ENCODE results near the gene APBB3.

APBB3 gene

GRCh38 chr5:140555747-140556312, 8.6 kb downstream of the APBB3 start:
- no peak overlapping the region for H2AFZ ChIP-seq (ENCODE audit: low read length, unreplicated experiment)
- H3K4me3 ChIP-seq (ENCODE audit: low read depth, low read length) = peak overlapping the region; percentile 86
- no peaks in the 10 kb centered on the region for H3K27me3 ChIP-seq (ENCODE audit: insufficient read depth, low read length)
- no peak overlapping the region for H3K27ac ChIP-seq (ENCODE audit: low read depth, low read length)
- H3K4me1 ChIP-seq (ENCODE audit: control insufficient read depth, insufficient read depth, low read length, unreplicated experiment) = peaks cover 34% of the 10 kb centered on the region
- no peaks in the 10 kb centered on the region for H3K36me3 ChIP-seq (ENCODE audit: insufficient read depth, low read length)
- peaks cover 46% of the 10 kb centered on the region for H3K79me2 ChIP-seq (ENCODE audit: control insufficient read depth, insufficient read depth, low read length, unreplicated experiment)

GRCh38 chr5:140554454-140554853, 9.9 kb downstream of the APBB3 start:
- 0 out of 2 replicates have a peak overlapping the region, but pooled peaks have one; percentile 9 for H3K4me3 ChIP-seq (ENCODE audit: low read depth, low read length)
- no peaks in the 10 kb centered on the region for H3K27me3 ChIP-seq (ENCODE audit: insufficient read depth, low read length)
- peaks cover 46% of the 10 kb centered on the region for H3K79me2 ChIP-seq (ENCODE audit: control insufficient read depth, insufficient read depth, low read length, unreplicated experiment)
- peak overlapping the region; percentile 29; the same call in 1 of the 2 replicates for H3K27ac ChIP-seq (ENCODE audit: low read depth, low read length)
- H3K4me1 ChIP-seq (ENCODE audit: control insufficient read depth, insufficient read depth, low read length, unreplicated experiment) = peaks cover 39% of the 10 kb centered on the region
- no peak overlapping the region for H2AFZ ChIP-seq (ENCODE audit: low read length, unreplicated experiment)
- H3K36me3 ChIP-seq (ENCODE audit: insufficient read depth, low read length) = no peaks in the 10 kb centered on the region

GRCh38 chr5:140553657-140554056, 10.7 kb downstream of the APBB3 start:
- Histone ChIP-seq H3K36me3 (ENCODE audit: insufficient read depth, low read length) (no peaks in the 10 kb centered on the region; the same call in 1 of the 2 replicates), H3K4me3 (ENCODE audit: low read depth, low read length) (no peak overlapping the region), H3K4me1 (ENCODE audit: control insufficient read depth, insufficient read depth, low read length, unreplicated experiment) (peaks cover 47% of the 10 kb centered on the region), H3K27me3 (ENCODE audit: insufficient read depth, low read length) (no peaks in the 10 kb centered on the region), H2AFZ (ENCODE audit: low read length, unreplicated experiment) (no peak overlapping the region), H3K27ac (ENCODE audit: low read depth, low read length) (peak overlapping the region; percentile 29; the same call in 1 of the 2 replicates), H3K79me2 (ENCODE audit: control insufficient read depth, insufficient read depth, low read length, unreplicated experiment) (peaks cover 46% of the 10 kb centered on the region)

GRCh38 chr5:140551872-140552271, 12.5 kb downstream of the APBB3 start:
- Histone ChIP-seq H3K27ac (ENCODE audit: low read depth, low read length) (no peak overlapping the region), H2AFZ (ENCODE audit: low read length, unreplicated experiment) (no peak overlapping the region), H3K4me1 (ENCODE audit: control insufficient read depth, insufficient read depth, low read length, unreplicated experiment) (peaks cover 57% of the 10 kb centered on the region), H3K36me3 (ENCODE audit: insufficient read depth, low read length) (no peaks in the 10 kb centered on the region; the same call in 1 of the 2 replicates), H3K27me3 (ENCODE audit: insufficient read depth, low read length) (no peaks in the 10 kb centered on the region), H3K4me3 (ENCODE audit: low read depth, low read length) (no peak overlapping the region), H3K79me2 (ENCODE audit: control insufficient read depth, insufficient read depth, low read length, unreplicated experiment) (peaks cover 44% of the 10 kb centered on the region)

- Histone ChIP-seq H3K27me3 (ENCODE audit: insufficient read depth, low read length) (no peaks in the 10 kb centered on the region), H3K79me2 (ENCODE audit: control insufficient read depth, insufficient read depth, low read length, unreplicated experiment) (peaks cover 29% of the 10 kb centered on the region), H3K4me1 (ENCODE audit: control insufficient read depth, insufficient read depth, low read length, unreplicated experiment) (peaks cover 53% of the 10 kb centered on the region), H2AFZ (ENCODE audit: low read length, unreplicated experiment) (no peak overlapping the region), H3K36me3 (ENCODE audit: insufficient read depth, low read length) (no peaks in the 10 kb centered on the region; the same call in 1 of the 2 replicates), H3K27ac (ENCODE audit: low read depth, low read length) (0 out of 2 replicates have a peak overlapping the region, but pooled peaks have one; percentile 1), H3K4me3 (ENCODE audit: low read depth, low read length) (no peak overlapping the region)
Observed at GRCh38 chr5:140550147-140551079, 14.0 kb downstream of the APBB3 start.

- Histone ChIP-seq H3K27ac (ENCODE audit: low read depth, low read length) (peak overlapping the region; percentile 82; the same call in 1 of the 2 replicates), H3K4me3 (ENCODE audit: low read depth, low read length) (no peak overlapping the region), H3K27me3 (ENCODE audit: insufficient read depth, low read length) (no peaks in the 10 kb centered on the region), H2AFZ (ENCODE audit: low read length, unreplicated experiment) (no peak overlapping the region), H3K79me2 (ENCODE audit: control insufficient read depth, insufficient read depth, low read length, unreplicated experiment) (peaks cover 23% of the 10 kb centered on the region), H3K4me1 (ENCODE audit: control insufficient read depth, insufficient read depth, low read length, unreplicated experiment) (peaks cover 44% of the 10 kb centered on the region), H3K36me3 (ENCODE audit: insufficient read depth, low read length) (peaks cover 4% of the 10 kb centered on the region; the same call in 1 of the 2 replicates)
Observed at GRCh38 chr5:140549237-140550144, 14.9 kb downstream of the APBB3 start.

- peaks cover 16% of the 10 kb centered on the region for H3K79me2 ChIP-seq (ENCODE audit: control insufficient read depth, insufficient read depth, low read length, unreplicated experiment)
- no peak overlapping the region for H2AFZ ChIP-seq (ENCODE audit: low read length, unreplicated experiment)
- no peak overlapping the region; the same call in 1 of the 2 replicates for H3K4me3 ChIP-seq (ENCODE audit: low read depth, low read length)
- peak overlapping the region; percentile 82 for H3K27ac ChIP-seq (ENCODE audit: low read depth, low read length)
- H3K36me3 ChIP-seq (ENCODE audit: insufficient read depth, low read length) = peaks cover 4% of the 10 kb centered on the region; the same call in 1 of the 2 replicates
- H3K4me1 ChIP-seq (ENCODE audit: control insufficient read depth, insufficient read depth, low read length, unreplicated experiment) = peaks cover 37% of the 10 kb centered on the region
- H3K27me3 ChIP-seq (ENCODE audit: insufficient read depth, low read length) = no peaks in the 10 kb centered on the region
Observed at GRCh38 chr5:140548791-140549190, 15.6 kb downstream of the APBB3 start.

GRCh38 chr5:140548300-140548688, 16.1 kb downstream of the APBB3 start:
- H3K36me3 ChIP-seq (ENCODE audit: insufficient read depth, low read length) = peaks cover 6% of the 10 kb centered on the region; the same call in 1 of the 2 replicates
- H3K4me1 ChIP-seq (ENCODE audit: control insufficient read depth, insufficient read depth, low read length, unreplicated experiment) = peaks cover 33% of the 10 kb centered on the region
- H3K79me2 ChIP-seq (ENCODE audit: control insufficient read depth, insufficient read depth, low read length, unreplicated experiment) = peaks cover 11% of the 10 kb centered on the region
- peak overlapping the region; percentile 74 for H3K4me3 ChIP-seq (ENCODE audit: low read depth, low read length)
- H3K27ac ChIP-seq (ENCODE audit: low read depth, low read length) = peak overlapping the region; percentile 82
- no peak overlapping the region for H2AFZ ChIP-seq (ENCODE audit: low read length, unreplicated experiment)
- H3K27me3 ChIP-seq (ENCODE audit: insufficient read depth, low read length) = no peaks in the 10 kb centered on the region

- peaks cover 6% of the 10 kb centered on the region; the same call in 1 of the 2 replicates for H3K36me3 ChIP-seq (ENCODE audit: insufficient read depth, low read length)
- H3K4me1 ChIP-seq (ENCODE audit: control insufficient read depth, insufficient read depth, low read length, unreplicated experiment) = peaks cover 32% of the 10 kb centered on the region
- peak within 1 kb of the TSS; percentile 74 for H3K4me3 ChIP-seq (ENCODE audit: low read depth, low read length)
- no peaks in the 10 kb centered on the region for H3K27me3 ChIP-seq (ENCODE audit: insufficient read depth, low read length)
- H2AFZ ChIP-seq (ENCODE audit: low read length, unreplicated experiment) = no peak within 1 kb of the TSS
- peaks cover 5% of the 10 kb centered on the region for H3K79me2 ChIP-seq (ENCODE audit: control insufficient read depth, insufficient read depth, low read length, unreplicated experiment)
- H3K27ac ChIP-seq (ENCODE audit: low read depth, low read length) = peak within 1 kb of the TSS; percentile 82
Observed at GRCh38 chr5:140547508-140548299, 16.7 kb downstream of the APBB3 start, which contains the start of gene EIF4EBP3. Gene EIF4EBP3 (plus strand): TSS chr5:140547662. CDS start chr5:140547738, 76 bp downstream.

Measured in ACC112 (cell line).